A673 (cell line): ENCODE measurements around the gene MIDN. TPM values are rescaled to one million over a fixed set of nuclear protein-coding genes. Genes with fewer than 3 reads are reported as not detected.

Experiments
- BruUV-seq: library from RNA; stranded (reverse); fragments of 400-500 nt; replicated peaks from 2 replicates; lab custom pipeline; 2021; lab: Mats Ljungman, UMichigan
- CTCF ChIA-PET: fragments of 300-600 bp; sonication (Branson Sonifier 250); formaldehyde crosslinking; loops from one replicate; lab custom pipeline; 2022; ENCODE audit warnings: antibody characterized with exemption; lab: Charles Lee
- POLR2A ChIA-PET: fragments of 300-600 bp; sonication (Branson Sonifier 250); formaldehyde crosslinking; loops from one replicate; lab custom pipeline; 2022; ENCODE audit warnings: antibody characterized with exemption; ENCODE audit not compliant: low non-redundant PET; lab: Charles Lee
- DNase-seq: peaks from one replicate; pipeline ENCODE4 v3.0.0-alpha.2; 2015; ENCODE audit warnings: low spot score
- H3K27ac ChIP-seq: fragments of 200-600 bp; sonication (generic); 2 replicates; pipeline ENCODE4 v1.5.1; 2016; ENCODE audit warnings: mixed run types, low read depth, mild to moderate bottlenecking, mixed read lengths, antibody characterized with exemption, low read length; ENCODE audit not compliant: poor library complexity, severe bottlenecking
- H3K27me3 ChIP-seq: fragments of 200-600 bp; sonication (generic); replicated peaks from 2 replicates; pipeline ENCODE4 v1.6.1; 2017; ENCODE audit warnings: mixed run types, low read depth, mild to moderate bottlenecking, mixed read lengths, antibody characterized with exemption, low read length; ENCODE audit not compliant: insufficient read depth, poor library complexity
- H3K36me3 ChIP-seq: fragments of 200-600 bp; sonication (generic); 2 replicates; pipeline ENCODE4 v1.6.1; 2016; ENCODE audit warnings: mixed run types, mild to moderate bottlenecking, mixed read lengths, antibody characterized with exemption, low read length; ENCODE audit not compliant: insufficient read depth, poor library complexity, severe bottlenecking
- H3K4me1 ChIP-seq: fragments of 200-600 bp; sonication (generic); 2 replicates; pipeline ENCODE4 v1.6.1; 2017; ENCODE audit warnings: mixed run types, mild to moderate bottlenecking, mixed read lengths, antibody characterized with exemption, low read length; ENCODE audit not compliant: insufficient read depth, poor library complexity, severe bottlenecking
- H3K4me3 ChIP-seq: fragments of 200-600 bp; sonication (generic); 2 replicates; pipeline ENCODE4 v1.5.1; 2016; ENCODE audit warnings: low read depth, mixed run types, mild to moderate bottlenecking, mixed read lengths, low read length; ENCODE audit not compliant: poor library complexity, severe bottlenecking
- H3K9me3 ChIP-seq: fragments of 200-600 bp; sonication (generic); 2 replicates; pipeline ENCODE4 v1.6.1; 2016; ENCODE audit warnings: mixed run types, low read depth, mild to moderate bottlenecking, mixed read lengths, antibody characterized with exemption, low read length; ENCODE audit not compliant: poor library complexity, severe bottlenecking
- EZH2 ChIP-seq: fragments of 200-600 bp; sonication (generic); IDR thresholded peaks from 2 replicates; pipeline ENCODE4 v1.6.1; 2017; ENCODE audit warnings: borderline replicate concordance, low read depth, mild to moderate bottlenecking, mixed read lengths, antibody characterized with exemption, low read length; ENCODE audit not compliant: poor library complexity, severe bottlenecking
- intact Hi-C: fragments of 100-400 bp; cut with micrococcal nuclease; formaldehyde crosslinking; loops from one replicate; pipeline ENCODE4 v1.10.0; 2022; ENCODE audit not compliant: unreplicated experiment
- total RNA-seq: library from RNA; stranded (reverse); gene quantifications from 2 replicates; pipeline ENCODE4 v1.2.3, GENCODE V29; 2021
- TF ChIP-seq, protein P1 (sequence below): fragments of 300-800, 200-600 bp; sonication (generic); conservative IDR thresholded peaks from 2 replicates; pipeline ENCODE4 v1.5.1; 2017; ENCODE audit warnings: low read depth, mild to moderate bottlenecking, antibody characterized with exemption, low read length, moderate library complexity, mixed read lengths

MIDN gene
- total RNA-seq, 1 experiment from 2014 or later = 169 TPM

DNA sequence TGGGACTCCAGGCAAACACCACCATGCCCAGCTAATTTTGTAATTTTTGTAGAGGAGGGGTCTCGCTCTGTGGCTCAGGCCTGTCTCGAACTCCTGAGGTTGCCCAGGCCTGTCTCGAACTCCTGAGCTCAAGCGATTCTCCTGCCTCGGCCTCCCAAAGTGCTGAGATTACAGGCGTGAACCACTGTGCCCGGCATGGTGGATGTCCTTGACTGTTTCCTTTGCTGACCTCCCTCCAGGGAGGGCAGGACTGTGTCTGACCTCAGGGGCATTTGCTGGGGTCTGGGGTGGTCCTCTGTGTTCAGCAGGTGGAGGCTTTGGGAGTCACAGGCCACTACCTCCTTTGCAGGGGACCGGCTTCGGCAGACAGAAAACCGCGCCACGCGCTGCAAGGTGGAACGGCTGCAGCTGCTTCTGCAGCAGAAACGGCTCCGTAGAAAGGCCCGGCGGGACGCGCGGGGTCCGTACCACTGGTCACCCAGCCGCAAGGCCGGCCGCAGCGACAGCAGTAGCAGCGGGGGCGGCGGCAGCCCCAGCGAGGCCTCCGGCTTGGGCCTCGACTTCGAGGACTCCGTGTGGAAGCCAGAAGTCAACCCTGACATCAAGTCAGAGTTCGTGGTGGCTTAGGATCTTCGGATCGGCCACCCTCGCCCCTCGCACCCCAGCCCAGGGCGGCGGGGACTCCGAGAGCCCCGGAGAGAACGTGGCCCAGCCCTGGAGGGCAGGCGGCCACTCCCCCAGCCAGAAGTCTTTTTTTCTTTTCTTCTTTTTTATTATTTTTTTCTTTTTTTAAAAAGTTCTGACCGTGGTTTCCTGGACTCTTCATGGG lies 8.5 kb downstream of the MIDN start:
- Histone ChIP-seq H3K27ac (peak overlapping the region; percentile 77), H3K4me1 (peaks cover 75% of the 10 kb centered on the region), H3K9me3 (no peaks in the 10 kb centered on the region), H3K27me3 (no peaks in the 10 kb centered on the region), H3K4me3 (no peak overlapping the region), H3K36me3 (peaks cover 56% of the 10 kb centered on the region)
- POLR2A ChIA-PET = interaction anchor here (0.6 to 1.5 kb wide), 3 partner anchors 12 to 172 kb away, joined by 5 to 7 read pairs (median 6); partner anchors contain the start of gene CIRBP
- BruUV-seq = no TSS peak
- CTCF ChIA-PET = no interaction called here
- DNase-seq = peak; percentile 38
- no peak for TF ChIP-seq EZH2
- TF ChIP-seq, protein P1, sequence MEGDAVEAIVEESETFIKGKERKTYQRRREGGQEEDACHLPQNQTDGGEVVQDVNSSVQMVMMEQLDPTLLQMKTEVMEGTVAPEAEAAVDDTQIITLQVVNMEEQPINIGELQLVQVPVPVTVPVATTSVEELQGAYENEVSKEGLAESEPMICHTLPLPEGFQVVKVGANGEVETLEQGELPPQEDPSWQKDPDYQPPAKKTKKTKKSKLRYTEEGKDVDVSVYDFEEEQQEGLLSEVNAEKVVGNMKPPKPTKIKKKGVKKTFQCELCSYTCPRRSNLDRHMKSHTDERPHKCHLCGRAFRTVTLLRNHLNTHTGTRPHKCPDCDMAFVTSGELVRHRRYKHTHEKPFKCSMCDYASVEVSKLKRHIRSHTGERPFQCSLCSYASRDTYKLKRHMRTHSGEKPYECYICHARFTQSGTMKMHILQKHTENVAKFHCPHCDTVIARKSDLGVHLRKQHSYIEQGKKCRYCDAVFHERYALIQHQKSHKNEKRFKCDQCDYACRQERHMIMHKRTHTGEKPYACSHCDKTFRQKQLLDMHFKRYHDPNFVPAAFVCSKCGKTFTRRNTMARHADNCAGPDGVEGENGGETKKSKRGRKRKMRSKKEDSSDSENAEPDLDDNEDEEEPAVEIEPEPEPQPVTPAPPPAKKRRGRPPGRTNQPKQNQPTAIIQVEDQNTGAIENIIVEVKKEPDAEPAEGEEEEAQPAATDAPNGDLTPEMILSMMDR = no peak
- intact Hi-C loops = no loop called here

DNA sequence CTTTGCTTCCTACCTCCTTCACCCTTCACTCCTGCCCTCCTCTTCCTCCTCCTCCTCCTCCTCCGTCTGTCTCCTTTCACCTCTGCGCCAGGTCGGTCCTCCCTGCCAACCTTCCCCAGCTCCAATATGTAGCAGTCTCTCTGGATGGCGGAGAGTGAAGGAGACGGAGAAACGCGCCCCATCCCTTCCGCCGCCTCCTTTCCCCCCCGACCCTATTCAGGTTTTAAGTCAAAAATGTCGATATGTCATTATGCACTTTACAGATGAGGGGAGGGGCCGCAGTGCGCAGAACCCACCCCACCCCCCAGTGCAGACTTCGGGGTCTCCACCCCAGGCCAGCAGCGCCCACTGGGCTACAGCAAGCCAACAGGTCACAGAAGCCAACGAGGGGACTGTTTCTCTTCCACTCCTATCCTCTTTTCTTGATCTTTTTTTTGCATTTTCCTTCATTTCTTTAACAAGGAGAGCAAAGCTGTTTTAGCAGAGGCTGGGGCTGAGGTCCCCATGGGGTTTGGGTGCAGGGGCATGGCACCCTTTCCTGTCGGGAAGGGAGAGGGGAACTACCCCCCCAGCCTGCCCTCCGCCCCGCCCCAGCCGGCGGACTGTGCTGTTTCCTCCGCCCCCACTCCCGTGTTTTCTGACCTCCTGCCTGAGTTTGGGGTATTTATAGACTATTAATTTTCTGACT lies 9.2 kb downstream of the MIDN start:
- H3K36me3 ChIP-seq = peaks cover 49% of the 10 kb centered on the region
- peak; percentile 46 for DNase-seq
- BruUV-seq = no TSS peak
- POLR2A ChIA-PET = interaction anchor here (0.6 to 1.5 kb wide), 3 partner anchors 8 to 172 kb away, joined by 5 to 10 read pairs (median 7); partner anchors contain the start of gene CIRBP
- no peak overlapping the region for H3K4me3 ChIP-seq
- peak overlapping the region; percentile 77 for H3K27ac ChIP-seq
- no peaks in the 10 kb centered on the region for H3K27me3 ChIP-seq
- CTCF ChIA-PET = no interaction called here
- H3K9me3 ChIP-seq = no peaks in the 10 kb centered on the region
- H3K4me1 ChIP-seq = peaks cover 82% of the 10 kb centered on the region
- intact Hi-C loops = no loop called here
- TF ChIP-seq, protein P1 = no peak
- TF ChIP-seq EZH2 = no peak

- peak; percentile 32 for DNase-seq
- TF ChIP-seq, protein P1 = no peak
- TF ChIP-seq EZH2 = no peak
- peaks cover 47% of the 10 kb centered on the region for H3K36me3 ChIP-seq
- H3K9me3 ChIP-seq = no peaks in the 10 kb centered on the region
- peaks cover 87% of the 10 kb centered on the region for H3K4me1 ChIP-seq
- no peaks in the 10 kb centered on the region for H3K27me3 ChIP-seq
- intact Hi-C loops = no loop called here
- no peak overlapping the region for H3K4me3 ChIP-seq
- POLR2A ChIA-PET = interaction anchor here (0.6 to 0.7 kb wide), 3 partner anchors 8 to 11 kb away, joined by 5 to 10 read pairs (median 8); no protein-coding TSS in a partner anchor
- CTCF ChIA-PET = no interaction called here
- TSS peak; percentile 28 for BruUV-seq
- H3K27ac ChIP-seq = peak overlapping the region; percentile 77
Observed at GRCh38 chr19:1258163-1258492, 9.7 kb downstream of the MIDN start.
